Mesodermal cell (in vitro differentiated cells): ENCODE results near the gene MKS1.

Source experiments
- H3K27ac ChIP-seq: 2 replicates; pipeline ENCODE4 v1.7.0; 2013; ENCODE audit warnings: mild to moderate bottlenecking, low read depth, low read length, moderate library complexity; ENCODE audit not compliant: severe bottlenecking
- H3K36me3 ChIP-seq: 2 replicates; pipeline ENCODE4 v1.7.1; 2013; ENCODE audit warnings: mild to moderate bottlenecking, low read length, moderate library complexity; ENCODE audit not compliant: control insufficient read depth, insufficient read depth
- H3K4me1 ChIP-seq: one replicate; pipeline ENCODE4 v1.7.1; 2013; ENCODE audit warnings: mild to moderate bottlenecking, low read length; ENCODE audit not compliant: insufficient read depth, control insufficient read depth, poor library complexity, severe bottlenecking
- H3K4me3 ChIP-seq: 2 replicates; pipeline ENCODE4 v1.7.0; 2013; ENCODE audit warnings: low read length, control low read depth, mild to moderate bottlenecking; ENCODE audit not compliant: insufficient read depth, poor library complexity, severe bottlenecking; ENCODE audit errors: extremely low read depth
- H3K9me3 ChIP-seq: 2 replicates; pipeline ENCODE4 v1.7.1; 2013; ENCODE audit warnings: mild to moderate bottlenecking, low read length, moderate library complexity; ENCODE audit not compliant: control insufficient read depth
- WGBS, 2 experiments: methylation state at CpG; one replicate each; pipeline ENCODE4 v1.1.5; 2013; ENCODE audit warnings: missing lambda C conversion rate in 2 of 2; ENCODE audit not compliant: insufficient coverage in 2 of 2; 5-methylcytosine and 5-hydroxymethylcytosine counted together

The MKS1 gene

GRCh38 chr17:58228679-58229078 is 9.6 kb upstream of the MKS1 start:
- Histone ChIP-seq H3K4me1 (peaks cover 19% of the 10 kb centered on the region), H3K36me3 (no peaks in the 10 kb centered on the region), H3K4me3 (no peak overlapping the region), H3K9me3 (no peaks in the 10 kb centered on the region), H3K27ac (no peak overlapping the region)
- WGBS, 2 experiments: 53 to 79% methylated on average over 2 of the region's 3 CpGs

- no peaks in the 10 kb centered on the region for H3K36me3 ChIP-seq
- H3K4me1 ChIP-seq: peaks cover 19% of the 10 kb centered on the region
- H3K27ac ChIP-seq: no peak overlapping the region
- H3K4me3 ChIP-seq: no peak overlapping the region
- WGBS, 2 experiments: 90 to 93% methylated on average over 3 of the region's 3 CpGs
- H3K9me3 ChIP-seq: no peaks in the 10 kb centered on the region
Measured at GRCh38 chr17:58227733-58228132, 8.7 kb upstream of the MKS1 start.

GRCh38 chr17:58224315-58224714 is 5.3 kb upstream of the MKS1 start:
- 50 to 63% methylated on average over 1 of the region's 1 CpG for WGBS, 2 experiments

GRCh38 chr17:58219789-58220183 is 731 bp upstream of the MKS1 start:
- H3K36me3 ChIP-seq: peaks cover 3% of the 10 kb centered on the region
- no peaks in the 10 kb centered on the region for H3K9me3 ChIP-seq
- 88 to 93% methylated on average over 7 of the region's 7 CpGs for WGBS, 2 experiments
- H3K4me3 ChIP-seq: peak overlapping the region; percentile 62
- H3K4me1 ChIP-seq: peaks cover 16% of the 10 kb centered on the region
- no peak overlapping the region for H3K27ac ChIP-seq

More at GRCh38 chr17:58224315-58224714, 5.3 kb upstream of the MKS1 start:
- H3K9me3 ChIP-seq: no peaks in the 10 kb centered on the region
- no peaks in the 10 kb centered on the region for H3K36me3 ChIP-seq
- H3K4me1 ChIP-seq: peaks cover 24% of the 10 kb centered on the region
- no peak overlapping the region for H3K4me3 ChIP-seq
- peak overlapping the region; percentile 36 for H3K27ac ChIP-seq

DNA sequence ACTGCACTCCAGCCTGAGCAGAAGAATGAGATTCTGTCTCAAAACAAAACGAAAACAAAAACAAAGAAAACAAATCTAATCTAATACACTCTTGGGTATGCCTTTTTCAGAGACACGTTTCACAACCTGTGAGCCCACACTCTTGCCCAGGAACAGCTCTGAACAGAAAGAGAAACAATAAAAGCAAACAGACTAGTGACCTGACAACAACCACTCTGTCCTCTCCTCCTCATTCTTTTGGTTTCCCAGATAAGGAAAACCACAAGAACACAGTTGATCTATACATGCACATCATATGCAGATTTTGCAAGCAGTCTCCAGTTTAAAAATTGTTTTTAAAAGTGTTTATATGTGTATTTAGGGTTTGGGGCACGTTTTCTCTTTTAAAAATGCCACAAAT is 1.3 kb downstream of the MKS1 start:
- H3K27ac ChIP-seq: no peak overlapping the region
- 90 to 92% methylated on average over 2 to 3 of the region's 3 CpGs for WGBS, 2 experiments
- no peaks in the 10 kb centered on the region for H3K9me3 ChIP-seq
- no peak overlapping the region for H3K4me3 ChIP-seq
- H3K36me3 ChIP-seq: peaks cover 17% of the 10 kb centered on the region
- H3K4me1 ChIP-seq: peaks cover 8% of the 10 kb centered on the region

DNA sequence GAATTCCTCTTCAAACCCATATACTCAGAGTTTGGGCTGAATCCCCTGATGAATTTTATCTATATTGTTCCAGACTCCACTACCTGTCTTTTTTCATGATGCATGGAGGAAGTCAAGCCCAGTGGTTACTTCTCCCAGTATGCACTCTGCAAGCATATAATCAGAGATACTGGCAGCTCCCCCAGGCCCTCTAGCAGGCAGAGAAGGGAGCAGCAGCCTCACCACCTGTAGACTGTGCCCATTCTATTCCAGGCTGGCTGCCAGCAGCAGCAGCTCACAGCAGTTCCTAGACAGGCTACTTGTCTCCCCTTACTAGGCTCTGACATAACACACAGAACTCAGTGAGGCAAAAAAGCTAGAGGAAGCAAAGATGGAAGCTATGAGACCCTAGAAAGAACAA is 3.4 kb downstream of the MKS1 start:
- H3K36me3 ChIP-seq: peaks cover 30% of the 10 kb centered on the region
- H3K27ac ChIP-seq: no peak overlapping the region
- H3K4me3 ChIP-seq: no peak overlapping the region
- H3K9me3 ChIP-seq: no peaks in the 10 kb centered on the region
- H3K4me1 ChIP-seq: peaks cover 8% of the 10 kb centered on the region

DNA sequence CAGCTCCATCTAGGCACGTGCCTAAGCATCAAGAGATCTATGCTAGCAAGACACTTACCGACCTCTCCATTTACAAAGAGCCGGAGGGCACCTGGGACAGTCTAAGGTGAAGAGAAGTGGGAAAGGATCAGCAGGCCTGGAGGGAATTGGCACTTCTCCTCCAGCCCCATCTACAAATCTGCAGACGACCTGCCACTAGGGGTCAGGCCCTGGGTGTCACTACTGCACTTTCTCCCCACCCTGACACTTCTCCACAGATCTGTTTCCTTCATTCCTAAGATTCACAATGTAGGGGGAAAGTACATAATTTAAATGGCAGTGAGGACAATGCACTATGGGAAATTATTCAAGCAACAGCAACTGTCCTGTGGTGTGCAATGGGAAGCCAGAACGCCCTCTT is 8.1 kb downstream of the MKS1 start:
- 67 to 90% methylated on average over 2 to 4 of the region's 5 CpGs for WGBS, 2 experiments
- H3K4me3 ChIP-seq: no peak overlapping the region

GRCh38 chr17:58208344-58208743 is 10.7 kb downstream of the MKS1 start:
- WGBS, 2 experiments: 82 to 100% methylated on average over 3 of the region's 5 CpGs
- Histone ChIP-seq H3K36me3 (peaks cover 56% of the 10 kb centered on the region), H3K4me3 (no peak overlapping the region), H3K27ac (no peak overlapping the region), H3K4me1 (no peaks in the 10 kb centered on the region), H3K9me3 (no peaks in the 10 kb centered on the region)

More for the DNA sequence above, 8.1 kb downstream of the MKS1 start:
- no peaks in the 10 kb centered on the region for H3K4me1 ChIP-seq
- no peak overlapping the region for H3K27ac ChIP-seq
- no peaks in the 10 kb centered on the region for H3K9me3 ChIP-seq
- peaks cover 61% of the 10 kb centered on the region for H3K36me3 ChIP-seq

DNA sequence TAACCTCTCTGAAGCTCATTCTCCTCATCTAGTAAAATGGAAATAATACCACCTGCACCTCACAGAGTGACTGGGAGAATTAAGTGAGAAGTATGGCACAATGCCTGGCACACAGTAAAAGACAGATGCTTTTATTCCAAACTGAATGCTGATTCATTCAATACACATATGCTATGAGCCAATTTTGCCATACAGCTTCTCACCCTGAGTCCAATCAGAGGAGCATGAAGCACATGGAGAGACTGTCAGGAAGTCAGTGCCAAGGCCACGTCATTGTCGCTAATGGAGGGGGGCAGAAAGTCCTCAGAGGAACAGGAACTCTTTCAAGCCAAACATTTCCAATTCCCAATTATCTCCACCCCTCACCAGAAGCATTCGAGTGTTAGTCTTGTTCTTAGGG is 11.6 kb downstream of the MKS1 start:
- 85 to 100% methylated on average over 3 of the region's 3 CpGs for WGBS, 2 experiments
- H3K9me3 ChIP-seq: no peaks in the 10 kb centered on the region

DNA sequence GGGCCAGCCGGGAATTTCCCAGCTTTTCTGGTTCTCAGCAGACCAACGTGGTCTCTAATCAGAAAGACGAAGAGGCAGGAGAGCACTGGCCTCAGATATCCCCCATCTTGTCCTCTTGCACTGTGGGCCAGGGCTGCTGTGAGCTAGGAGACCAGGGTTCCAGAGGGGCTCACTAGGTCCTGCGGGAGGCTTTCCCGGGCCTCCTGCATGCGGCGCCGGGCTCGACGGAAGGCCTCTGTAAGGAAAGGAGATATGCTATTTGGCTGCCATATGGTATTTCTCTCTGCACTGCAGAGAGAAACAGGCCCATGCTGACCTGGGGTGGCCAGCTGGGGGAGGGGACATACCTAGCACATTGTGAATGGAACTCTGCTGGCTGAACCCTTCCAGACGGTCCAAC is 13.1 kb downstream of the MKS1 start:
- Histone ChIP-seq H3K9me3 (no peaks in the 10 kb centered on the region), H3K4me1 (no peaks in the 10 kb centered on the region), H3K4me3 (no peak overlapping the region), H3K27ac (no peak overlapping the region), H3K36me3 (peaks cover 37% of the 10 kb centered on the region)
- 87 to 88% methylated on average over 9 to 11 of the region's 11 CpGs for WGBS, 2 experiments

More for the DNA sequence above, 11.6 kb downstream of the MKS1 start:
- Histone ChIP-seq H3K36me3 (peaks cover 47% of the 10 kb centered on the region), H3K4me1 (no peaks in the 10 kb centered on the region), H3K27ac (no peak overlapping the region), H3K4me3 (no peak overlapping the region)

GRCh38 chr17:58204796-58205195 is 14.3 kb downstream of the MKS1 start:
- WGBS, 2 experiments: 93 to 96% methylated on average over 4 of the region's 5 CpGs
- Histone ChIP-seq H3K9me3 (no peaks in the 10 kb centered on the region), H3K36me3 (peaks cover 31% of the 10 kb centered on the region), H3K27ac (no peak overlapping the region), H3K4me1 (no peaks in the 10 kb centered on the region), H3K4me3 (no peak overlapping the region)
